Measurements from ENCODE around the gene HHIPL1. TPM values are rescaled to one million over a fixed set of nuclear protein-coding genes. Genes with fewer than 3 reads are reported as not detected.
A peak's percentile ranks its signal among the peaks of the same experiment; 100 is the strongest.

Gene HHIPL1
- total RNA-seq, 1 donor from 2014 or later: 0.32 TPM

GRCh38 chr14:99627510-99628381 is 17.2 kb upstream of the HHIPL1 start:
- Mint-ChIP-seq H3K27me3 (ENCODE audit: insufficient read depth, low read depth) (peaks cover 2% of the 10 kb centered on the region), H3K36me3 (no peaks in the 10 kb centered on the region), H3K27ac (no peak overlapping the region), H3K9me3 (no peaks in the 10 kb centered on the region), H3K4me1 (peaks cover 19% of the 10 kb centered on the region), H3K4me3 (no peak overlapping the region)
- H3K4me1 ChIP-seq: no peaks in the 10 kb centered on the region
- no peak overlapping the region for H3K9ac ChIP-seq
- no peaks in the 10 kb centered on the region for H4K20me1 ChIP-seq (ENCODE audit: low read depth)
- no peaks in the 10 kb centered on the region for H3F3A ChIP-seq (ENCODE audit: low read depth)
- H2AFZ ChIP-seq (replicated peaks): no peak overlapping the region
- H3K27ac ChIP-seq: no peak overlapping the region
- no peaks in the 10 kb centered on the region for H3K36me3 ChIP-seq
- H3K79me2 ChIP-seq (ENCODE audit: low read depth): no peaks in the 10 kb centered on the region
- no peak overlapping the region for H3K4me3 ChIP-seq
- TF ChIP-seq EZH2 (IDR thresholded peaks at IDR 0.05) (no peak), EZH2phosphoT487 (IDR thresholded peaks at IDR 0.05) (no peak), CTCF (IDR thresholded peaks at IDR 0.05) (no peak)
- no peaks in the 10 kb centered on the region for H3K9me3 ChIP-seq (ENCODE audit: low read depth)
- no peak for DNase-seq (ENCODE audit: low spot score)
- no peak overlapping the region for H3K4me2 ChIP-seq
- H3K27me3 ChIP-seq: no peaks in the 10 kb centered on the region

DNA sequence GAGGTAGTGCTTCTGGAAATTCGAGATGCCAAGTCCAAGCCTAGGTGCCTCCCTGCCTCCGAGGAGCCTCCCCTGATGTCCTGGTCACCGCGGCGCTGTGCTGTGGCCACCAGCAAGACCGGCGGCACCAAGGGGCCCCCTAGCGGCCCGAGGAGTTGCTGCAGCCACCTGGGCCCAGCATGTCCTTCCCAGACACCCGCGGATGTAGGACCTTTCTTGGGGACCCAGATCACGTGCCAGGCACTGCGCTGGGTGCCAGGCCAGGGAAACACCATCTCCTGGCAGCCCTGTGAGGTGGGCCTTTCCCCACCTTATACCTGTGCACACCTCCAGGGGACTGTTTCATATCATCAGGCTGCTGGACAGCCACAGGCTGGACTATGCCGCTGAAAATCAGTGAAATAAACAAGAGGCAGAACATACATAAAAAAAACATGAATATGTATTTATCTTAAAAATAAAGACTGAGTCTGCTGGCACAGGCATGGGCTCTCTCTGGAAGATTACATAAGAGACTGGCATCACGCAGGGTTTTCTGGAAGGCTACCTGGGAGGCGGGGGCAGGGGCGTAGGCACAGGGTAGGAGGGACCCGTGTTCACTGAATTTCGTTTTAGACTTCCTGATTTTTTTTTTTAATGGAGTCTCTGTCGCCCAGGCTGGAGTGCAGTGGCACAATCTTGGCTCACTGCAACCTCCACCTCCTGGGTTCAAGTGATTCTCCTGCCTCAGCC is 15.9 kb upstream of the HHIPL1 start:
- peak; percentile 88 for DNase-seq (ENCODE audit: low spot score)
- H3K36me3 ChIP-seq: no peaks in the 10 kb centered on the region
- no peaks in the 10 kb centered on the region for H3K79me2 ChIP-seq (ENCODE audit: low read depth)
- no peaks in the 10 kb centered on the region for H4K20me1 ChIP-seq (ENCODE audit: low read depth)
- no peak overlapping the region for H2AFZ ChIP-seq (replicated peaks)
- H3K27me3 ChIP-seq: no peaks in the 10 kb centered on the region
- H3F3A ChIP-seq (ENCODE audit: low read depth): no peaks in the 10 kb centered on the region
- H3K4me3 ChIP-seq: no peak overlapping the region
- Mint-ChIP-seq H3K27me3 (ENCODE audit: insufficient read depth, low read depth) (peaks cover 2% of the 10 kb centered on the region), H3K9me3 (no peaks in the 10 kb centered on the region), H3K4me3 (peak overlapping the region; percentile 35), H3K4me1 (peaks cover 22% of the 10 kb centered on the region), H3K27ac (no peak overlapping the region), H3K36me3 (no peaks in the 10 kb centered on the region)
- TF ChIP-seq EZH2 (IDR thresholded peaks at IDR 0.05): no peak
- no peak for TF ChIP-seq EZH2phosphoT487 (IDR thresholded peaks at IDR 0.05)
- TF ChIP-seq CTCF (IDR thresholded peaks at IDR 0.05): peak; percentile 98
- peaks cover 8% of the 10 kb centered on the region for H3K4me1 ChIP-seq
- H3K4me2 ChIP-seq: no peak overlapping the region
- H3K9ac ChIP-seq: no peak overlapping the region
- H3K9me3 ChIP-seq (ENCODE audit: low read depth): no peaks in the 10 kb centered on the region
- no peak overlapping the region for H3K27ac ChIP-seq

- TF ChIP-seq EZH2phosphoT487 (IDR thresholded peaks at IDR 0.05) (no peak), CTCF (IDR thresholded peaks at IDR 0.05) (no peak)
- peaks cover 30% of the 10 kb centered on the region for H3K4me1 Mint-ChIP-seq
- H3K9me3 Mint-ChIP-seq: no peaks in the 10 kb centered on the region
- Histone ChIP-seq H3F3A (ENCODE audit: low read depth) (no peaks in the 10 kb centered on the region), H3K27ac (no peak overlapping the region), H3K9me3 (ENCODE audit: low read depth) (no peaks in the 10 kb centered on the region), H2AFZ (replicated peaks) (no peak overlapping the region), H3K27me3 (no peaks in the 10 kb centered on the region), H3K4me3 (no peak overlapping the region), H3K4me1 (peaks cover 8% of the 10 kb centered on the region), H3K36me3 (no peaks in the 10 kb centered on the region), H3K4me2 (no peak overlapping the region), H3K79me2 (ENCODE audit: low read depth) (no peaks in the 10 kb centered on the region), H3K9ac (no peak overlapping the region), H4K20me1 (ENCODE audit: low read depth) (no peaks in the 10 kb centered on the region)
- no peaks in the 10 kb centered on the region for H3K36me3 Mint-ChIP-seq
- H3K4me3 Mint-ChIP-seq: no peak overlapping the region
- no peak overlapping the region for H3K27ac Mint-ChIP-seq
- H3K27me3 Mint-ChIP-seq (ENCODE audit: insufficient read depth, low read depth): peaks cover 2% of the 10 kb centered on the region
- no peak for DNase-seq (ENCODE audit: low spot score)
Observed at GRCh38 chr14:99630202-99630601, 14.7 kb upstream of the HHIPL1 start.
